Trophoblast cell (in vitro differentiated cells and primary cell): ENCODE measurements around the gene ASPSCR1.

Experiments used
- DNase-seq, 2 donors: peaks; one replicate each; pipeline ENCODE4 v3.0.0-alpha.2; 2016
- H2AFZ ChIP-seq: 2 replicates; pipeline ENCODE4 v1.6.1; 2013; ENCODE audit warnings: low read length, moderate library complexity, mild to moderate bottlenecking; ENCODE audit not compliant: insufficient read depth, poor library complexity
- H2AK5ac ChIP-seq: 2 replicates; pipeline ENCODE4 v1.6.1; 2013; ENCODE audit warnings: mild to moderate bottlenecking, low read length
- H2BK120ac ChIP-seq: 2 replicates; pipeline ENCODE4 v1.6.1; 2013; ENCODE audit warnings: low read length, mild to moderate bottlenecking, moderate library complexity; ENCODE audit not compliant: insufficient read depth, poor library complexity
- H2BK12ac ChIP-seq: 2 replicates; pipeline ENCODE4 v1.6.1; 2013; ENCODE audit warnings: mild to moderate bottlenecking, low read length, moderate library complexity
- H2BK5ac ChIP-seq: 2 replicates; pipeline ENCODE4 v1.6.1; 2013; ENCODE audit warnings: low read length, low read depth, moderate library complexity, mild to moderate bottlenecking; ENCODE audit not compliant: poor library complexity
- H3K14ac ChIP-seq: 2 replicates; pipeline ENCODE4 v1.6.1; 2013; ENCODE audit warnings: mild to moderate bottlenecking, low read length
- H3K18ac ChIP-seq: 2 replicates; pipeline ENCODE4 v1.6.1; 2013; ENCODE audit warnings: mild to moderate bottlenecking, low read length
- H3K23ac ChIP-seq: 2 replicates; pipeline ENCODE4 v1.6.1; 2013; ENCODE audit warnings: low read length
- H3K27ac ChIP-seq: 2 replicates; pipeline ENCODE4 v1.5.1; 2013; ENCODE audit warnings: low read depth, mild to moderate bottlenecking, inconsistent platforms, low read length, moderate library complexity
- H3K27me3 ChIP-seq: 2 replicates; pipeline ENCODE4 v1.6.1; 2013; ENCODE audit warnings: inconsistent platforms, mild to moderate bottlenecking, low read length, moderate library complexity; ENCODE audit not compliant: insufficient read depth
- H3K36me3 ChIP-seq, 2 experiments: 1 replicate in 1 of 2; 2 replicates in 1 of 2; pipeline ENCODE4 v1.6.1; 2013; ENCODE audit warnings: low read length in 2 of 2, mild to moderate bottlenecking in 2 of 2, moderate library complexity in 1 of 2; ENCODE audit not compliant: insufficient read depth in 2 of 2, control insufficient read depth in 1 of 2
- H3K4ac ChIP-seq: 2 replicates; pipeline ENCODE4 v1.6.1; 2013; ENCODE audit warnings: low read depth, mild to moderate bottlenecking, low read length, moderate library complexity
- H3K4me1 ChIP-seq, 2 experiments: 1 replicate in 1 of 2; 2 replicates in 1 of 2; pipeline ENCODE4 v1.6.1; 2013; ENCODE audit warnings: low read length in 2 of 2, mild to moderate bottlenecking in 2 of 2, moderate library complexity in 1 of 2; ENCODE audit not compliant: insufficient read depth in 2 of 2, control insufficient read depth in 1 of 2
- H3K4me2 ChIP-seq: 2 replicates; pipeline ENCODE4 v1.6.1; 2013; ENCODE audit warnings: inconsistent platforms, mild to moderate bottlenecking, low read length, moderate library complexity
- H3K4me3 ChIP-seq: 2 replicates; pipeline ENCODE4 v1.5.1; 2013; ENCODE audit warnings: mild to moderate bottlenecking, low read depth, low read length, inconsistent platforms
- H3K79me1 ChIP-seq: one replicate; pipeline ENCODE4 v1.6.1; 2013; ENCODE audit warnings: low read length
- H3K79me2 ChIP-seq: 2 replicates; pipeline ENCODE4 v1.6.1; 2013; ENCODE audit warnings: low read length, mild to moderate bottlenecking; ENCODE audit not compliant: control insufficient read depth, insufficient read depth, poor library complexity
- H3K9ac ChIP-seq: 2 replicates; pipeline ENCODE4 v1.6.1; 2013; ENCODE audit warnings: mild to moderate bottlenecking, low read length
- H3K9me3 ChIP-seq: 2 replicates; pipeline ENCODE4 v1.6.1; 2013; ENCODE audit warnings: low read depth, mild to moderate bottlenecking, control low read depth, inconsistent platforms, low read length; ENCODE audit not compliant: insufficient read depth
- H4K12ac ChIP-seq: 2 replicates; pipeline ENCODE4 v1.6.1; 2013; ENCODE audit warnings: low read depth, mild to moderate bottlenecking, low read length, moderate library complexity
- H4K8ac ChIP-seq: 2 replicates; pipeline ENCODE4 v1.6.1; 2013; ENCODE audit warnings: low read depth, mild to moderate bottlenecking, low read length, moderate library complexity
- H4K91ac ChIP-seq: one replicate; pipeline ENCODE4 v1.6.1; 2013; ENCODE audit warnings: low read depth, mild to moderate bottlenecking, low read length, moderate library complexity
- WGBS: extraction: QIAGEN DNeasy Blood & Tissue Kit; methylation state at CpG from one replicate; pipeline ENCODE4 v1.1.7; 2013; ENCODE audit warnings: missing lambda C conversion rate; ENCODE audit not compliant: insufficient read length, insufficient coverage; ENCODE audit errors: extremely low coverage; 5-methylcytosine and 5-hydroxymethylcytosine counted together

The ASPSCR1 gene

DNA sequence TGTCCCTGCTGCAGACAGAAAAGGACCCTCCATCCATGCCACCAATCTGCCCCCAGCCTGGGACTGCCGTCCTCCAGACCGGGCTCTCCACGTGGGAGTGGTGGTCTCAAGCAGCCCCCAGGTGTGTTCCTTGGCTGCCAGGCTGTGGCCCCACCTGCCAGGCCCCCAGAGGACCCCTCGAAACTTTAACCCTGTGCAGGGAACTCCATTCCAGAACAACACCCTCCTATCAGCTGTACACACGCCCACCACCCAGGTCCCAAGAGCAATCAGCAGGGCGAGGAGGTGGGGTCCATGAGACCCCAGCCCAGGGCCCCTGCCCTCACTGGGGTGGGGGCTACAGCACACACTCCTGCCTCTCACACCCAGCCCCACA, 41.7 kb upstream of the ASPSCR1 start:
- Histone ChIP-seq H3K4me2 (peak overlapping the region; percentile 18), H3K79me2 (peaks cover 4% of the 10 kb centered on the region), H4K12ac (no peak overlapping the region), H3K9me3 (no peaks in the 10 kb centered on the region), H2AFZ (no peak overlapping the region), H3K18ac (no peak overlapping the region), H4K91ac (no peak overlapping the region), H3K27me3 (no peaks in the 10 kb centered on the region), H3K36me3 (peaks cover 4 to 10% of the 10 kb centered on the region in 2 experiments), H2BK120ac (no peak overlapping the region), H3K27ac (no peak overlapping the region), H2BK12ac (no peak overlapping the region), H3K9ac (no peak overlapping the region), H3K23ac (no peak overlapping the region), H2AK5ac (no peak overlapping the region), H4K8ac (no peak overlapping the region), H3K79me1 (peaks cover 9% of the 10 kb centered on the region), H3K4me1 (peaks cover 6 to 9% of the 10 kb centered on the region in 2 experiments), H3K4me3 (no peak overlapping the region), H3K4ac (no peak overlapping the region), H2BK5ac (no peak overlapping the region), H3K14ac (no peak overlapping the region)
- WGBS = no CpG with 5 or more reads among the region's 6 CpGs
- DNase-seq = no peak

DNA sequence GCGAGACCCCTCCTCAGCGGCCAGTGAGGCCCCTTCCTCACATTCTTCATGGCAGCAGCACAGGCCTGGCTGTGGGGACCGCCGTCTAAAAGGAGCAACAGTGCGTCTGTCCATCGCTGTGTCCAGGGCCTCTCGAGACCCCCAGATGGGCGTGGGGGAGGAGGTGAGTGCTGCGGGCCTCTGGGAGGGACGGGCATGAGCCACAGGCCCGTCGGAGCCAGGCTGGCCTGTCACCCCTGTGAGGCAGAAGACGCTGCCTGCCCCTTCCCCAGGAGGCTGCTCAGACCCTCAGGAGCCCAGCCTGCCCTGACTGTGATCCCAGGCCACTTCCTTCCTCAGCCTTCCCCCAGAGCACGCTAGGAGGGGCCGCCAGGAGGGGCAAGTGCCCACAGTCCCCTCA, 38.2 kb upstream of the ASPSCR1 start:
- DNase-seq = no peak
- no peaks in the 10 kb centered on the region for H3K27me3 ChIP-seq
- H3K9me3 ChIP-seq = no peaks in the 10 kb centered on the region
- no peak overlapping the region for H3K9ac ChIP-seq
- H3K79me2 ChIP-seq = peaks cover 4% of the 10 kb centered on the region
- no peak overlapping the region for H4K8ac ChIP-seq
- H3K79me1 ChIP-seq = peaks cover 9% of the 10 kb centered on the region
- H2BK12ac ChIP-seq = no peak overlapping the region
- H4K91ac ChIP-seq = no peak overlapping the region
- H3K4me1 ChIP-seq = peaks cover 6 to 9% of the 10 kb centered on the region in 2 experiments
- no peak overlapping the region for H3K27ac ChIP-seq
- H4K12ac ChIP-seq = no peak overlapping the region
- no peak overlapping the region for H3K14ac ChIP-seq
- H2AK5ac ChIP-seq = no peak overlapping the region
- H3K4me3 ChIP-seq = no peak overlapping the region
- no CpG with 5 or more reads among the region's 15 CpGs for WGBS
- H3K36me3 ChIP-seq = peaks cover 4 to 7% of the 10 kb centered on the region in 2 experiments
- no peak overlapping the region for H2BK120ac ChIP-seq
- no peak overlapping the region for H3K4me2 ChIP-seq
- no peak overlapping the region for H3K18ac ChIP-seq
- H3K23ac ChIP-seq = no peak overlapping the region
- no peak overlapping the region for H2AFZ ChIP-seq
- no peak overlapping the region for H3K4ac ChIP-seq
- no peak overlapping the region for H2BK5ac ChIP-seq

DNA sequence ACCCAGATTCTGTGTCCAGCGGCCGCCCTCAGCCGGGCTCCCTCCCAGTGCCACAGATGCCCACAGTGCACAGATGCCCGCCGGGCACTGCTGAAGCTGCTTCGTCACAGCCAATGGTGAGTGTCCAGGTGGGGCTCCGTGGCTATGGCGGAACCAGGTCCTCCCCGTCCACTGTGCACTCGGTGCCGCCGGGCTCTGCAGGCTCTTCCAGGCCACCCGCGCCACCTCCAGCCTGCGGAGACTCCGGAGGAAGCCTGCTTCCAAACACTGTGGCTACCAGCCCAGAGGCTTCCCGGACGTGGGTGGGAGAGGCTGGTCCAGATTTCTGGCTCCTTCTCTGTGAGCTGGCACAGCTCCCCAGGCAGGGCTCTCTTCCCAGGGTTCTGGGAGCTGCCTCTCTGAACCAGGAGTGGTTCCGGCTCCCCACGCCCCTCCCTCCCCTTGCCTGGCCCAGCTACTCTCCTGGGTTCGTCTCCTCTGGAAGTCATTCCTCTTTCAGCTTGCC, 37.5 kb upstream of the ASPSCR1 start:
- no peak overlapping the region for H4K12ac ChIP-seq
- H2BK120ac ChIP-seq = no peak overlapping the region
- peaks cover 4% of the 10 kb centered on the region for H3K79me2 ChIP-seq
- no peak overlapping the region for H3K9ac ChIP-seq
- no peak overlapping the region for H2AFZ ChIP-seq
- WGBS = no CpG with 5 or more reads among the region's 21 CpGs
- no peak overlapping the region for H3K14ac ChIP-seq
- H3K4me3 ChIP-seq = no peak overlapping the region
- H2BK12ac ChIP-seq = no peak overlapping the region
- H4K91ac ChIP-seq = no peak overlapping the region
- H3K79me1 ChIP-seq = peaks cover 9% of the 10 kb centered on the region
- no peak overlapping the region for H3K27ac ChIP-seq
- H3K4me1 ChIP-seq = peaks cover 6 to 9% of the 10 kb centered on the region in 2 experiments
- H3K36me3 ChIP-seq = peaks cover 3% of the 10 kb centered on the region in 2 experiments
- H3K18ac ChIP-seq = no peak overlapping the region
- no peak overlapping the region for H2BK5ac ChIP-seq
- H3K4ac ChIP-seq = no peak overlapping the region
- no peak for DNase-seq
- no peaks in the 10 kb centered on the region for H3K27me3 ChIP-seq
- no peak overlapping the region for H3K4me2 ChIP-seq
- no peak overlapping the region for H3K23ac ChIP-seq
- H4K8ac ChIP-seq = no peak overlapping the region
- no peak overlapping the region for H2AK5ac ChIP-seq
- H3K9me3 ChIP-seq = no peaks in the 10 kb centered on the region

- H3K14ac ChIP-seq = no peak overlapping the region
- H3K36me3 ChIP-seq = no peaks in the 10 kb centered on the region
- H3K9ac ChIP-seq = no peak overlapping the region
- no peak overlapping the region for H2AK5ac ChIP-seq
- H3K79me1 ChIP-seq = peaks cover 9% of the 10 kb centered on the region
- H2AFZ ChIP-seq = no peak overlapping the region
- no peak overlapping the region for H3K4me2 ChIP-seq
- H3K4me3 ChIP-seq = no peak overlapping the region
- peaks cover 6 to 9% of the 10 kb centered on the region in 2 experiments for H3K4me1 ChIP-seq
- no peaks in the 10 kb centered on the region for H3K9me3 ChIP-seq
- H4K91ac ChIP-seq = no peak overlapping the region
- H3K18ac ChIP-seq = no peak overlapping the region
- H4K8ac ChIP-seq = no peak overlapping the region
- H3K23ac ChIP-seq = no peak overlapping the region
- peaks cover 4% of the 10 kb centered on the region for H3K79me2 ChIP-seq
- H3K27me3 ChIP-seq = no peaks in the 10 kb centered on the region
- no peak overlapping the region for H4K12ac ChIP-seq
- H2BK12ac ChIP-seq = no peak overlapping the region
- no peak overlapping the region for H3K4ac ChIP-seq
- WGBS = no CpG with 5 or more reads among the region's 56 CpGs
- H2BK120ac ChIP-seq = no peak overlapping the region
- no peak for DNase-seq
- no peak overlapping the region for H3K27ac ChIP-seq
- H2BK5ac ChIP-seq = no peak overlapping the region
Measured at GRCh38 chr17:81940538-81941483, 36.6 kb upstream of the ASPSCR1 start.
